ENCODE results near the gene DRG2.

The DRG2 gene

DNA sequence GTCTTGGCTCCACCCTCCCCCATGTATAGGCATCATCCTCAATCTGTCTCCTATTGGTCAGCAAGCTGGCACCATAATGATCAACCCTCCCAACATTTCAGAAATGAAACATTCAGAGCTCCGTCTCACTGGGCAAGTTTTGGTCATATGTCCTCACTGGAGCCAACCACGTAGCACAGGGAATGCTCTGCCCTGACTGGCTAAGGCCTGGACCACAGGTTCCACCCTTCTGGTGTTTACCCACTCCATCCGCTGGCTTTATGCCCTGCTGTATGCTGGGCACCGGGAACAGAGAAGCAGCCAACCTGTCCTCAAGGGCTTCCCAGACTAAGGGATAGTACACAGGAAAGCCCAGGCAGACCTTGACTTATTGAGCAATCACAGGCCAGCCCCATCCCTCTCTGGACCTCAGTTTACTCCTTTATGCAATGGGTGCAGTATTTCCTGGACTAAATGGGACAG is 41.3 kb downstream of the DRG2 start:
- Histone ChIP-seq H3K27me3 (no peaks in the 10 kb centered on the region), H3K36me3 (no peaks in the 10 kb centered on the region), H3K4me1 (ENCODE audit: control insufficient read depth in 1 of 2, insufficient read depth in 1 of 2, low read depth in 1 of 2, low read length in 1 of 2) (no peaks in the 10 kb centered on the region), H3K27ac (no peak overlapping the region), H3K9me3 (no peaks in the 10 kb centered on the region), H3K4me3 (ENCODE audit: low read depth in 1 of 2, low read length in 1 of 2) (no peak overlapping the region)
- TF ChIP-seq, protein P1, sequence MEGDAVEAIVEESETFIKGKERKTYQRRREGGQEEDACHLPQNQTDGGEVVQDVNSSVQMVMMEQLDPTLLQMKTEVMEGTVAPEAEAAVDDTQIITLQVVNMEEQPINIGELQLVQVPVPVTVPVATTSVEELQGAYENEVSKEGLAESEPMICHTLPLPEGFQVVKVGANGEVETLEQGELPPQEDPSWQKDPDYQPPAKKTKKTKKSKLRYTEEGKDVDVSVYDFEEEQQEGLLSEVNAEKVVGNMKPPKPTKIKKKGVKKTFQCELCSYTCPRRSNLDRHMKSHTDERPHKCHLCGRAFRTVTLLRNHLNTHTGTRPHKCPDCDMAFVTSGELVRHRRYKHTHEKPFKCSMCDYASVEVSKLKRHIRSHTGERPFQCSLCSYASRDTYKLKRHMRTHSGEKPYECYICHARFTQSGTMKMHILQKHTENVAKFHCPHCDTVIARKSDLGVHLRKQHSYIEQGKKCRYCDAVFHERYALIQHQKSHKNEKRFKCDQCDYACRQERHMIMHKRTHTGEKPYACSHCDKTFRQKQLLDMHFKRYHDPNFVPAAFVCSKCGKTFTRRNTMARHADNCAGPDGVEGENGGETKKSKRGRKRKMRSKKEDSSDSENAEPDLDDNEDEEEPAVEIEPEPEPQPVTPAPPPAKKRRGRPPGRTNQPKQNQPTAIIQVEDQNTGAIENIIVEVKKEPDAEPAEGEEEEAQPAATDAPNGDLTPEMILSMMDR (IDR thresholded peaks at IDR 0.05), result no peak

DNA sequence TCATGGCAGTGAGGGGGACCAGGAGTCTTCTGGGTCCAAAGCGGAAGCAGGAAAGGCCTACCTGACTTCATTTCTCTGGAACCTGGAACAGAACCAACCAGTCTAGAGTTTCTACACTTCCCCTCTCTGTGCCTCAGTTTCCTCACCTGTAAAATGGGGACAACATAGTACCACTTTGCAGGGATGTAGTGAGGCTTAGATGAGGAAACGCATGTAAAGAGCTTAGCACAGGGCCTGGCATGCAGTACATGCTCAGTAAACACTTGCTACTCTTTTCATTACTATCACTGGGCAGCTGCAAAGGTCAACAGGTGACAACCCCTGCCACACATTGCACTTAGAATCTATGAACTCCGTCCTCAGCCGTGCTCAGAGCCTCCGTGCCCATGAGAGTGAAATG is 45.0 kb downstream of the DRG2 start:
- H3K27ac ChIP-seq, result no peak overlapping the region
- H3K4me1 ChIP-seq (ENCODE audit: control insufficient read depth in 1 of 2, insufficient read depth in 1 of 2, low read depth in 1 of 2, low read length in 1 of 2), result no peaks in the 10 kb centered on the region
- no peaks in the 10 kb centered on the region for H3K36me3 ChIP-seq
- H3K4me3 ChIP-seq (ENCODE audit: low read depth in 1 of 2, low read length in 1 of 2), result no peak overlapping the region
- H3K9me3 ChIP-seq, result no peaks in the 10 kb centered on the region
- no peaks in the 10 kb centered on the region for H3K27me3 ChIP-seq
- TF ChIP-seq, protein P1 (IDR thresholded peaks at IDR 0.05), result no peak

- no peak overlapping the region for H3K27ac ChIP-seq
- no peaks in the 10 kb centered on the region for H3K9me3 ChIP-seq
- TF ChIP-seq, protein P1 (IDR thresholded peaks at IDR 0.05), result no peak
- no peak overlapping the region for H3K4me3 ChIP-seq (ENCODE audit: low read depth in 1 of 2, low read length in 1 of 2)
- no peaks in the 10 kb centered on the region for H3K36me3 ChIP-seq
- H3K27me3 ChIP-seq, result no peaks in the 10 kb centered on the region
- H3K4me1 ChIP-seq (ENCODE audit: control insufficient read depth in 1 of 2, insufficient read depth in 1 of 2, low read depth in 1 of 2, low read length in 1 of 2), result no peaks in the 10 kb centered on the region
Measured at GRCh38 chr17:18136357-18136756, 48.6 kb downstream of the DRG2 start.

GRCh38 chr17:18138065-18138749 is 50.5 kb downstream of the DRG2 start:
- TF ChIP-seq, protein P1 (IDR thresholded peaks at IDR 0.05), result no peak
- H3K27ac ChIP-seq, result no peak overlapping the region
- no peaks in the 10 kb centered on the region for H3K27me3 ChIP-seq
- H3K9me3 ChIP-seq, result no peaks in the 10 kb centered on the region
- no peaks in the 10 kb centered on the region for H3K4me1 ChIP-seq (ENCODE audit: control insufficient read depth in 1 of 2, insufficient read depth in 1 of 2, low read depth in 1 of 2, low read length in 1 of 2)
- no peak overlapping the region for H3K4me3 ChIP-seq (ENCODE audit: low read depth in 1 of 2, low read length in 1 of 2)
- no peaks in the 10 kb centered on the region for H3K36me3 ChIP-seq

GRCh38 chr17:18139092-18139491 is 51.3 kb downstream of the DRG2 start:
- Histone ChIP-seq H3K36me3 (no peaks in the 10 kb centered on the region), H3K4me3 (ENCODE audit: low read depth in 1 of 2, low read length in 1 of 2) (no peak overlapping the region), H3K27me3 (no peaks in the 10 kb centered on the region), H3K27ac (no peak overlapping the region), H3K9me3 (no peaks in the 10 kb centered on the region), H3K4me1 (ENCODE audit: control insufficient read depth in 1 of 2, insufficient read depth in 1 of 2, low read depth in 1 of 2, low read length in 1 of 2) (no peaks in the 10 kb centered on the region)
- TF ChIP-seq, protein P1 (IDR thresholded peaks at IDR 0.05), result no peak

Data from neutrophil (primary cell).